HEK293 (cell line): ENCODE results near the gene MOSPD3.

Experiments
- CTCF ChIA-PET: fragments of 350-600 bp; formaldehyde crosslinking; extraction: SDS; loops from one replicate; lab custom pipeline; 2021; ENCODE audit warnings: antibody characterized with exemption; lab: Yijun Ruan, JAX
- POLR2A ChIA-PET: fragments of 300-600 bp; formaldehyde crosslinking; extraction: SDS; loops from one replicate; lab custom pipeline; 2020; ENCODE audit warnings: antibody characterized with exemption, inconsistent platforms; lab: Yijun Ruan, JAX
- H3K27ac ChIP-seq: fragments of 200-500 bp; sonication (Bioruptor generic); 2 replicates; pipeline ENCODE4 v1.5.1; 2014; ENCODE audit warnings: low read depth, low read length, control low read depth, inconsistent platforms; ENCODE audit errors: extremely low read depth
- H3K36me3 ChIP-seq, 2 experiments: fragments of 200-500 bp in 1 of 2; sonication (Bioruptor generic) in 1 of 2; 1 replicate in 1 of 2; 2 replicates in 1 of 2; pipeline ENCODE4 v1.5.1; 2014 to 2017; ENCODE audit warnings: inconsistent platforms in 2 of 2, low read length in 2 of 2; ENCODE audit not compliant: control insufficient read depth in 2 of 2, insufficient read depth in 1 of 2
- H3K4me1 ChIP-seq: fragments of 200-500 bp; sonication (Bioruptor generic); 2 replicates; pipeline ENCODE4 v1.5.1; 2014; ENCODE audit warnings: mild to moderate bottlenecking, low read length, inconsistent platforms; ENCODE audit not compliant: control insufficient read depth, insufficient read depth
- H3K4me3 ChIP-seq: 2 replicates; pipeline ENCODE4 v1.5.1; 2011; ENCODE audit warnings: low read depth, mild to moderate bottlenecking, control low read depth, low read length, moderate library complexity
- H3K9me3 ChIP-seq: fragments of 200-500 bp; sonication (Bioruptor generic); 2 replicates; pipeline ENCODE4 v1.5.1; 2014; ENCODE audit warnings: low read depth, low read length, inconsistent platforms; ENCODE audit not compliant: control insufficient read depth, insufficient read depth
- BCL11A ChIP-seq: fragments of 450-650 bp; formaldehyde crosslinking; IDR thresholded peaks from 2 replicates; pipeline ENCODE4 v1.5.1; 2016; ENCODE audit warnings: low read depth, missing biosample characterization, missing genetic modification characterization
- EGR2 ChIP-seq: fragments of 450-650 bp; formaldehyde crosslinking; IDR thresholded peaks from 2 replicates; pipeline ENCODE4 v1.5.1; 2016; ENCODE audit warnings: low read depth, missing biosample characterization, missing genetic modification characterization
- GLIS1 ChIP-seq: fragments of 450-650 bp; formaldehyde crosslinking; IDR thresholded peaks from 2 replicates; pipeline ENCODE4 v1.5.1; 2016; ENCODE audit warnings: missing biosample characterization, missing genetic modification characterization
- GLIS2 ChIP-seq: fragments of 450-650 bp; formaldehyde crosslinking; IDR thresholded peaks from 2 replicates; pipeline ENCODE4 v1.5.1; 2016; ENCODE audit warnings: missing biosample characterization, missing genetic modification characterization
- HOXD13 ChIP-seq: sonication (generic); formaldehyde crosslinking; IDR thresholded peaks from 2 replicates; pipeline ENCODE4 v1.8.0; 2022; ENCODE audit warnings: missing genetic modification reagents, borderline replicate concordance
- KLF8 ChIP-seq: fragments of 450-650 bp; formaldehyde crosslinking; IDR thresholded peaks from 2 replicates; pipeline ENCODE4 v1.5.1; 2016; ENCODE audit warnings: missing biosample characterization, missing genetic modification characterization
- KLF9 ChIP-seq: fragments of 450-650 bp; formaldehyde crosslinking; IDR thresholded peaks from 2 replicates; pipeline ENCODE4 v1.5.1; 2016; ENCODE audit warnings: missing biosample characterization, missing genetic modification characterization, low read depth
- SETDB1 ChIP-seq: IDR thresholded peaks from one replicate; pipeline ENCODE4 v1.6.1; 2017; ENCODE audit warnings: mild to moderate bottlenecking, low read length, moderate library complexity, mixed read lengths; ENCODE audit not compliant: insufficient read length
- SP2 ChIP-seq: fragments of 450-650 bp; formaldehyde crosslinking; IDR thresholded peaks from 2 replicates; pipeline ENCODE4 v1.5.1; 2016; ENCODE audit warnings: missing biosample characterization, missing genetic modification characterization
- SP7 ChIP-seq: fragments of 450-650 bp; formaldehyde crosslinking; IDR thresholded peaks from 2 replicates; pipeline ENCODE4 v1.5.1; 2016; ENCODE audit warnings: missing biosample characterization, missing genetic modification characterization
- ZBTB21 ChIP-seq: fragments of 450-650 bp; formaldehyde crosslinking; IDR thresholded peaks from 2 replicates; pipeline ENCODE4 v1.5.1; 2017; ENCODE audit warnings: missing biosample characterization, missing genetic modification characterization
- ZBTB26 ChIP-seq: fragments of 450-650 bp; formaldehyde crosslinking; optimal IDR thresholded peaks from 2 replicates; pipeline ENCODE3; 2016; ENCODE audit warnings: missing biosample characterization, mild to moderate bottlenecking, missing genetic modification characterization
- ZBTB7A ChIP-seq: fragments of 450-650 bp; formaldehyde crosslinking; IDR thresholded peaks from 2 replicates; pipeline ENCODE4 v1.5.1; 2016; ENCODE audit warnings: low read depth, missing biosample characterization, missing genetic modification characterization
- ZBTB8A ChIP-seq: fragments of 450-650 bp; formaldehyde crosslinking; IDR thresholded peaks from 2 replicates; pipeline ENCODE4 v1.5.1; 2016; ENCODE audit warnings: missing biosample characterization, missing genetic modification characterization
- ZEB2 ChIP-seq: fragments of 450-650 bp; formaldehyde crosslinking; IDR thresholded peaks from 2 replicates; pipeline ENCODE4 v1.5.1; 2016; ENCODE audit warnings: missing biosample characterization, missing genetic modification characterization
- ZNF2 ChIP-seq: fragments of 450-650 bp; formaldehyde crosslinking; IDR thresholded peaks from 2 replicates; pipeline ENCODE4 v1.5.1; 2016; ENCODE audit warnings: missing biosample characterization, missing genetic modification characterization
- ZNF202 ChIP-seq: fragments of 450-650 bp; formaldehyde crosslinking; IDR thresholded peaks from 2 replicates; pipeline ENCODE4 v1.5.1; 2016; ENCODE audit warnings: missing biosample characterization, missing genetic modification characterization, borderline replicate concordance
- ZNF221 ChIP-seq: fragments of 450-650 bp; formaldehyde crosslinking; IDR thresholded peaks from 2 replicates; pipeline ENCODE4 v1.5.1; 2017; ENCODE audit warnings: missing biosample characterization, missing genetic modification characterization, borderline replicate concordance
- ZNF239 ChIP-seq: fragments of 450-650 bp; formaldehyde crosslinking; IDR thresholded peaks from 2 replicates; pipeline ENCODE4 v1.5.1; 2016; ENCODE audit warnings: missing biosample characterization, missing genetic modification characterization
- ZNF350 ChIP-seq: fragments of 450-650 bp; formaldehyde crosslinking; IDR thresholded peaks from 2 replicates; pipeline ENCODE4 v1.5.0; 2017; ENCODE audit warnings: missing biosample characterization, mild to moderate bottlenecking, missing genetic modification characterization
- ZNF394 ChIP-seq: fragments of 450-650 bp; formaldehyde crosslinking; IDR thresholded peaks from 2 replicates; pipeline ENCODE4 v1.5.1; 2016; ENCODE audit warnings: missing biosample characterization, missing genetic modification characterization, mild to moderate bottlenecking, moderate library complexity, borderline replicate concordance
- ZNF518A ChIP-seq: fragments of 450-650 bp; formaldehyde crosslinking; conservative IDR thresholded peaks from 2 replicates; pipeline ENCODE4 v1.5.1; 2016; ENCODE audit warnings: low read depth, missing biosample characterization, missing genetic modification characterization
- ZNF555 ChIP-seq: fragments of 450-650 bp; formaldehyde crosslinking; conservative IDR thresholded peaks from 2 replicates; pipeline ENCODE4 v1.5.1; 2017; ENCODE audit warnings: missing biosample characterization, mild to moderate bottlenecking, missing genetic modification characterization, inconsistent platforms
- ZNF571 ChIP-seq: fragments of 450-650 bp; formaldehyde crosslinking; IDR thresholded peaks from 2 replicates; pipeline ENCODE4 v1.5.0; 2017; ENCODE audit warnings: missing biosample characterization, missing genetic modification characterization
- ZNF600 ChIP-seq: fragments of 450-650 bp; formaldehyde crosslinking; IDR thresholded peaks from 2 replicates; pipeline ENCODE4 v1.5.1; 2016; ENCODE audit warnings: missing biosample characterization, missing genetic modification characterization
- ZNF624 ChIP-seq: fragments of 450-650 bp; formaldehyde crosslinking; IDR thresholded peaks from 2 replicates; pipeline ENCODE4 v1.5.1; 2017; ENCODE audit warnings: missing biosample characterization, missing genetic modification characterization
- ZNF785 ChIP-seq: fragments of 450-650 bp; formaldehyde crosslinking; IDR thresholded peaks from 2 replicates; pipeline ENCODE4 v1.5.1; 2016; ENCODE audit warnings: missing biosample characterization, missing genetic modification characterization
- ZNF792 ChIP-seq: fragments of 450-650 bp; formaldehyde crosslinking; IDR thresholded peaks from 2 replicates; pipeline ENCODE4 v1.5.1; 2016; ENCODE audit warnings: missing biosample characterization, missing genetic modification characterization

Gene MOSPD3

GRCh38 chr7:100568176-100568895 lies 44.0 kb upstream of the MOSPD3 start:
- Histone ChIP-seq H3K4me1 (peaks cover 2% of the 10 kb centered on the region; the same call in 1 of the 2 replicates), H3K9me3 (no peaks in the 10 kb centered on the region), H3K4me3 (no peak overlapping the region), H3K36me3 (no peaks in the 10 kb centered on the region), H3K27ac (no peak overlapping the region)
- ChIA-PET POLR2A (interaction anchor here (1.0 to 1.1 kb wide), 3 partner anchors 17 to 307 kb away, joined by 3 to 6 read pairs (median 3); partner anchors contain the start of genes FBXO24, LRCH4 and SRRT), CTCF (interaction anchor here (0.6 to 3.2 kb wide), 4 partner anchors 9 to 124 kb away, joined by 3 to 14 read pairs (median 5); no protein-coding TSS in a partner anchor)
- TF ChIP-seq ZNF624 (tag by site-specific recombination) (no peak), KLF8 (tag by site-specific recombination) (peak; percentile 35; the same call in 1 of the 2 replicates), HOXD13 (no peak), SETDB1 (no peak), ZBTB7A (no peak), GLIS1 (no peak), EGR2 (tag by site-specific recombination) (no peak), ZNF2 (no peak), ZBTB21 (tag by site-specific recombination) (no peak), ZNF350 (tag by site-specific recombination) (no peak), ZNF792 (tag by site-specific recombination) (no peak), ZNF555 (no peak), GLIS2 (tag by site-specific recombination) (peak; percentile 56)

GRCh38 chr7:100568896-100569844 lies 43.2 kb upstream of the MOSPD3 start:
- POLR2A ChIA-PET: interaction anchor here (0.9 to 1.1 kb wide), 4 partner anchors 17 to 306 kb away, joined by 3 to 6 read pairs (median 3); partner anchors contain the start of genes FBXO24, LRCH4 and SRRT
- Histone ChIP-seq H3K36me3 (no peaks in the 10 kb centered on the region), H3K4me3 (no peak overlapping the region), H3K4me1 (peaks cover 2% of the 10 kb centered on the region; the same call in 1 of the 2 replicates), H3K9me3 (no peaks in the 10 kb centered on the region), H3K27ac (no peak overlapping the region)
- CTCF ChIA-PET: interaction anchor here (0.6 to 3.2 kb wide), 4 partner anchors 10 to 123 kb away, joined by 3 to 14 read pairs (median 6); no protein-coding TSS in a partner anchor
- TF ChIP-seq ZNF571 (tag by site-specific recombination) (no peak), ZBTB8A (peak; percentile 67), ZBTB26 (tag by site-specific recombination) (no peak), ZNF239 (tag by site-specific recombination) (no peak), ZNF785 (no peak), KLF9 (tag by site-specific recombination) (peak; percentile 59; the same call in 1 of the 2 replicates), ZNF221 (tag by site-specific recombination) (no peak), ZNF394 (0 out of 2 replicates have a peak, but pooled peaks have one; percentile 32), SP2 (tag by site-specific recombination) (peak; percentile 48), SP7 (tag by site-specific recombination) (no peak), ZNF202 (tag by site-specific recombination) (no peak), ZEB2 (tag by site-specific recombination) (peak; percentile 39; the same call in 1 of the 2 replicates), BCL11A (tag by site-specific recombination) (no peak), ZNF600 (tag by site-specific recombination) (no peak; the same call in 1 of the 2 replicates), ZNF518A (tag by site-specific recombination) (no peak), ZBTB7A (0 out of 2 replicates have a peak, but pooled peaks have one; percentile 23)
